Body of pancreas (tissue), 4 donors: ENCODE data around the gene CFL1. TPM values are rescaled to one million over a fixed set of nuclear protein-coding genes. Genes with fewer than 3 reads are reported as not detected.
A peak's percentile ranks its signal among the peaks of the same experiment; 100 is the strongest.

Experiments
- ATAC-seq: fragments of 150-250 bp; one replicate; pipeline ENCODE4 v1.9.1; 2016
- DNase-seq, 4 donors: peaks; one replicate each; pipeline ENCODE4 v3.0.0-alpha.2; 2019
- H3K27ac ChIP-seq, 4 donors: fragments of 200-600 bp; sonication (generic); 1 replicate in 3 of 4; 2 replicates in 1 of 4; pipeline versions ENCODE4 v1.5.1 to v1.6.1; 2016 to 2019; ENCODE audit warnings: mild to moderate bottlenecking in 1 of 4, mixed read lengths in 1 of 4, moderate library complexity in 1 of 4
- H3K27me3 ChIP-seq, 2 donors: fragments of 200-600 bp; sonication (generic); one replicate each; pipeline ENCODE4 v1.6.0; 2016; ENCODE audit warnings: mild to moderate bottlenecking in 1 of 2
- H3K36me3 ChIP-seq, 2 donors: fragments of 200-600 bp; sonication (generic); replicated peaks in 1 of 2; 2 replicates each; pipeline ENCODE4 v1.5.1; 2016; ENCODE audit warnings: low read depth in 2 of 2; ENCODE audit not compliant: insufficient read depth in 1 of 2
- H3K4me1 ChIP-seq: fragments of 200-600 bp; sonication (generic); one replicate; pipeline ENCODE4 v1.6.0; 2016
- H3K4me3 ChIP-seq, 2 donors: fragments of 200-600 bp; sonication (generic); 1 replicate in 1 of 2; 2 replicates in 1 of 2; pipeline ENCODE4 v1.5.1; 2016 to 2019
- H3K9me3 ChIP-seq, 3 donors: fragments of 200-600 bp; sonication (generic); 1 replicate in 2 of 3; 2 replicates in 1 of 3; pipeline ENCODE4 v1.5.1; 2016
- POLR2A ChIP-seq, 3 donors: fragments of 450-650 bp; IDR thresholded peaks; one replicate each; pipeline ENCODE4 v1.6.1; 2016; ENCODE audit warnings: antibody characterized with exemption in 3 of 3, mild to moderate bottlenecking in 2 of 3
- WGBS, 2 donors: methylation state at CpG; one replicate each; pipeline ENCODE4 v1.1.5; 2017; 5-methylcytosine and 5-hydroxymethylcytosine counted together
- intact Hi-C: fragments of 100-400 bp; cut with DNase I; formaldehyde crosslinking; loops from one replicate; pipeline ENCODE4 v1.15.1; 2023
- total RNA-seq, 2 donors: library from RNA; depleted of rRNA; stranded (reverse); fragments of >200 nt; gene quantifications; one replicate each; pipeline ENCODE4 v1.1.0, GENCODE V29; 2016
- TF ChIP-seq, protein P1 (sequence below), 7 experiments: fragments of 450-650 bp in 4 of 7; fragments of 200-600 bp in 3 of 7; sonication (generic) in 3 of 7; IDR thresholded peaks; one replicate each; pipeline ENCODE4 v1.5.1; 2016 to 2019; ENCODE audit warnings: antibody characterized with exemption in 7 of 7

The CFL1 gene
- total RNA-seq, 2 donors from 2014 or later, result 190 to 412 TPM

DNA sequence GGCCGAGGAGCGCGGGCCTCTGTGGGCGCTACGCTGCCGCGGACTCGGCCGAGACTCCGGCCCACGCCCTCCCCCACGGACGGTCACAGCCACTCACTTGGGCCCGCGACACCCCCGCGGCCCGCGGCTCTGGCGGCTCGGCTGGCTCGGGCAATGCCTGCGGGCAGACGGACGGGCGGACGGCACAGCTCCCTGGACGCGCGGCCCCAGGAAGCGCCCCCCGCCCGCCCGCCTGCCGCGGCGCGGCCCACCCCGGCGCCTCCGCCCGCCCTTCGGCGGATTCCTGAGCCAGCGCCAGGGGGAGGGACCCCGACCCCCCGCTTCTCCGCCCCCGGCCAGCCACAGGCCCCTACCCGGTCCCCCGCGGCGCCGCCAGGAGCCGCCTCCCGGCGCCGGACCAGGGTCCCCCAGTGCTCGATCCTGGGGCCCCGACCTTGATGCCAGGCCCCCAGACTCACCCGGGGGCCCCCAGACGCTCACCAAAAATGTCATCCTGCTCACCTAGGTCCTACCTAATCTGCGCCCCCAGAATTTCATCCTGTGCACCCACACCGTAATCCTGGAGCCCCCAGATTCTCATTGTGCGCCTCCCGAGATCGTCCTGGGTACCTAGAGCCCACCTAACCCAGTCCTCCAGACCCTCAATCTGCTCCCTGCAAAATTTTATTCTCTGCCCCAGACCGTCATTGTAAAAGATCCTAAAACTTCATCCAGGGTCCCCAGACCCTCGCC lies 14.8 kb upstream of the CFL1 start, which contains the start of gene EFEMP2:
Gene EFEMP2 (minus strand): TSS at position 215 of the 732 bp plus-strand sequence. CDS start 446 bp downstream, outside the sequence.
- Histone ChIP-seq H3K27ac (peak within 1 kb of the TSS; percentile 68 to 81 (median 78)), H3K4me3 (no peak within 1 kb of the TSS), H3K27me3 (no peaks in the 10 kb centered on the region), H3K9me3 (no peaks in the 10 kb centered on the region), H3K4me1 (peaks cover 25% of the 10 kb centered on the region), H3K36me3 (no peaks in the 10 kb centered on the region)
- peak; percentile 16 for ATAC-seq
- TF ChIP-seq, protein P1, sequence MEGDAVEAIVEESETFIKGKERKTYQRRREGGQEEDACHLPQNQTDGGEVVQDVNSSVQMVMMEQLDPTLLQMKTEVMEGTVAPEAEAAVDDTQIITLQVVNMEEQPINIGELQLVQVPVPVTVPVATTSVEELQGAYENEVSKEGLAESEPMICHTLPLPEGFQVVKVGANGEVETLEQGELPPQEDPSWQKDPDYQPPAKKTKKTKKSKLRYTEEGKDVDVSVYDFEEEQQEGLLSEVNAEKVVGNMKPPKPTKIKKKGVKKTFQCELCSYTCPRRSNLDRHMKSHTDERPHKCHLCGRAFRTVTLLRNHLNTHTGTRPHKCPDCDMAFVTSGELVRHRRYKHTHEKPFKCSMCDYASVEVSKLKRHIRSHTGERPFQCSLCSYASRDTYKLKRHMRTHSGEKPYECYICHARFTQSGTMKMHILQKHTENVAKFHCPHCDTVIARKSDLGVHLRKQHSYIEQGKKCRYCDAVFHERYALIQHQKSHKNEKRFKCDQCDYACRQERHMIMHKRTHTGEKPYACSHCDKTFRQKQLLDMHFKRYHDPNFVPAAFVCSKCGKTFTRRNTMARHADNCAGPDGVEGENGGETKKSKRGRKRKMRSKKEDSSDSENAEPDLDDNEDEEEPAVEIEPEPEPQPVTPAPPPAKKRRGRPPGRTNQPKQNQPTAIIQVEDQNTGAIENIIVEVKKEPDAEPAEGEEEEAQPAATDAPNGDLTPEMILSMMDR (IDR thresholded peaks at IDR 0.05), result no peak
- no peak for TF ChIP-seq POLR2A (IDR thresholded peaks at IDR 0.05)
- intact Hi-C loops, result no loop called here
- peak in 2 of 4 donors; percentile 39 to 41 for DNase-seq
- WGBS, 2 donors, result 4 to 5% methylated on average over 9 to 19 of the region's 69 CpGs

DNA sequence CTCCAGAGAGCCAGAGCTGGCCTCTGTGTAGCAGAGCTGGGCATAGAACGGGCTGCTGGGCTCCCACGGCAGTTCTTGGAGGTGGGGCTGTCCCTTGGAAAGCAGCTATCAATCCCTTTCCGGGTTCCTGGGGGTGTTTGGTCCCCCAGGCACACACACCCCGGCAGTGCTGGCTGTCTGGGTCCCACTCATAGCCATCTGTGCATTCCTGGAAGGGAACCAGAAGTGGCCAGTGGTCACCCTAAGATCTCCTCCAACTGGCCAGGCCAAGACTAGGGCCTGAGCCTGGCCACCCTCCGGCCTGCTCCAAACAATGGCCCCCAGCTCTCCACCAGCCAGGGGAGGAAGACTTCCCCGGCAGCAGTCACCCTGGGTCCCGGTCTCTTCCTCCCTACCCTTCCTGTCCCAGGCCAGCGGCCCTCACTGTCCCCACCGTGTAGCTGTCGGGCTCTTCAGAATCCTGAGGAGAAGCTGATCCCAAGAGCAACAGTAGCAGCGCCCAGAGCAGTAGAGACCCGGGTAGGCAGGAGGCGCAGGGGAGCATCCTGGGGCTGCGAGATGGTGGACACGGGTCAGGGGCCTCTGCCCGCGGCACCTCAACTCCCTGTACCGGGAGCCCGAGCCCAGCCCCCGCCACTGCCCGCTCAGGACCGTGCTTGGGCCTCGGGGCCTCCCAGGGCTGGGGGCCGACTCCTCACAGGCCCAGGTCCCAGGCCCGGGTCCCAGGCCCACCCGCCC lies 14.0 kb upstream of the CFL1 start:
- Histone ChIP-seq H3K4me1 (peaks cover 25% of the 10 kb centered on the region), H3K27me3 (no peaks in the 10 kb centered on the region), H3K27ac (peak overlapping the region; percentile 68 to 81 (median 78)), H3K36me3 (no peaks in the 10 kb centered on the region), H3K4me3 (no peak overlapping the region), H3K9me3 (no peaks in the 10 kb centered on the region)
- TF ChIP-seq, protein P1 (IDR thresholded peaks at IDR 0.05), result no peak
- TF ChIP-seq POLR2A (IDR thresholded peaks at IDR 0.05), result no peak
- intact Hi-C loops, result no loop called here
- ATAC-seq (peak; percentile 1), DNase-seq (no peak)
- 53 to 74% methylated on average over 6 to 16 of the region's 26 CpGs for WGBS, 2 donors

DNA sequence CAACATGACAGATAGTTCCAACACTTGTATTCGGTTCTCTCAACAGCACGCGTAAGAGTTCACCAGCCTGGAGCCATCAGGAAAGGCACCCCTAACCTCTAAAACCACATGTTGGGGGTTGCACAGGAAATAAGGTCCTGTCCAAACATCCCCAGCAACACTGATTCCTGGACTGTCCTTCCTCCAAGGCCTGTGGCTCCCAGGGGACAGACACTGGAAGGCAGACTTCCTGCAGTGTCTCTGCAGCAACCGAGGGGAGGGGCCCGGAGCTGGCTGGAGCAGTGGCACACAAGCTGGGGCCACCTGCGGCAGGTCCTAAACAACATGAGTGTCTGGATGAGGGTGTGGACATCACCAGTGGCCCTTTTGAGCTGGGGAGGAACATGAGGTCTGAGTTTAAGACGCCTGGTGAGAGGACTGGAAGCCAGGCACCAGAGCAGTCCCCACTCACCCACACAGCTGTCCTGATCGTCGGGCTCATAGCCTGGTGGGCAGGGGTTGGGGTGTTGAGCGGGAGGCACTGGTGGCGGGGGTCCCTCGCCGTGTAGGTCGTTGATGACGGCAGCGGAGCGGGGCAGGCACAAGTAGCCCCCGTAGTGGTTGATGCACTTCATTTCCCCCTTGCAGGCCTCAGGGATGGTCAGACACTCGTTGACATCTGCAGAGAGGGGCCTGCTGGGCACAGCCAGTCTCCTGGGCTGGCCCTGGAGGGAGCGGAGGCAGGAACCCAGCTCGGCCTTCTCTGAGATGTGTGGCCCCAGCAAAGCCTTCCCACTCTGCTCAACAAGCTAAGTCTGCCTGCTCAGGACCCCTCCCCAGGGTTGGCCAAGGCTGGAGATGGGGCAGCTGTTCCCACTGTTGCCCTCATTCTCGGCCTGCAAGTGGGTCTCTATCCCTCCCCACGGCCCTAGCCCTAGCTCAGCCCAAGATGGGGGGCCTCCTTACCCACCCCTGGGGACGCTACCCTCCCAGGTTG lies 13.0 kb upstream of the CFL1 start:
- H3K27ac ChIP-seq, result peak overlapping the region in 2 of 4 donors; percentile 77 to 80
- peak in 1 of 4 donors; percentile 24 for DNase-seq
- ATAC-seq, result no peak
- peaks cover 25% of the 10 kb centered on the region for H3K4me1 ChIP-seq
- intact Hi-C loops, result no loop called here
- no peaks in the 10 kb centered on the region for H3K9me3 ChIP-seq
- H3K4me3 ChIP-seq, result no peak overlapping the region
- no peak for TF ChIP-seq POLR2A (IDR thresholded peaks at IDR 0.05)
- TF ChIP-seq, protein P1 (IDR thresholded peaks at IDR 0.05), result no peak
- H3K27me3 ChIP-seq, result no peaks in the 10 kb centered on the region
- peaks cover 0 to 1% of the 10 kb centered on the region in 2 donors for H3K36me3 ChIP-seq
- 71 to 74% methylated on average over 20 to 24 of the region's 24 CpGs for WGBS, 2 donors

DNA sequence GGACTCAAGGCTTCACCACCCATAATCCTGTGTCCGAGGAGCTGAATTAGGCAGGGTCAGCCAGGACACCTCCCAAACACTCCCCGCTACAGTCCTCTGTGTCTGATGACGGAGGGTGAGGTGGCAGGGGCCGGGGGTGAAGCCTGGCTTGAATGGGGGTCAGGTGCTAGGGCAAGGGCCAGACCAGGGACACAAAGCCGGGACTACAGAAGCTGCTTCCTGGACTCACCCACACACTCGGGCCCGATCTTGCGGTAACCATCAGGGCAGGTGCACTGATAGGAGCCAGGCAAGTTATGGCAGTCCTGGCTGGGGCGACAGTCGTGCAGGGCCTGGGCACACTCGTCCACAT lies 12.3 kb upstream of the CFL1 start:
- H3K27ac ChIP-seq, result no peak overlapping the region
- TF ChIP-seq, protein P1 (IDR thresholded peaks at IDR 0.05), result no peak
- TF ChIP-seq POLR2A (IDR thresholded peaks at IDR 0.05), result no peak
- no peaks in the 10 kb centered on the region for H3K27me3 ChIP-seq
- H3K36me3 ChIP-seq, result peaks cover 3 to 4% of the 10 kb centered on the region in 2 donors
- 68 to 70% methylated on average over 5 to 11 of the region's 11 CpGs for WGBS, 2 donors
- DNase-seq (peak in 1 of 4 donors; percentile 16), ATAC-seq (no peak)
- intact Hi-C loops, result no loop called here
- peaks cover 25% of the 10 kb centered on the region for H3K4me1 ChIP-seq
- no peak overlapping the region for H3K4me3 ChIP-seq
- no peaks in the 10 kb centered on the region for H3K9me3 ChIP-seq
